Measurements from ENCODE around the gene HBEGF. TPM values are rescaled to one million over a fixed set of nuclear protein-coding genes. Genes with fewer than 3 reads are reported as not detected.

HBEGF gene
- 9.8 TPM for polyA plus RNA-seq (2012; ENCODE audit: insufficient read depth, insufficient read length, low read depth)

GRCh38 chr5:140346348-140347221 lies at the start of gene HBEGF:
Gene HBEGF, minus strand, starts transcription at chr5:140346603. Its CDS starts 275 bp downstream, at chr5:140346328.
- H3K27me3 ChIP-seq = no peaks in the 10 kb centered on the region
- H3K4me1 ChIP-seq = no peaks in the 10 kb centered on the region
- H3K36me3 ChIP-seq = no peaks in the 10 kb centered on the region
- peak; percentile 88 for DNase-seq
- peak; percentile 57 for TF ChIP-seq CTCF (IDR thresholded peaks at IDR 0.05; ENCODE audit: low read depth, low read length)
- H3K4me3 ChIP-seq (ENCODE audit: low read depth, low read length) = peak within 1 kb of the TSS; percentile 68
- no peaks in the 10 kb centered on the region for H3K9me3 ChIP-seq

- Histone ChIP-seq H3K9me3 (no peaks in the 10 kb centered on the region), H3K36me3 (peaks cover 4% of the 10 kb centered on the region; the same call in 1 of the 2 replicates), H3K4me1 (no peaks in the 10 kb centered on the region), H3K27me3 (no peaks in the 10 kb centered on the region), H3K4me3 (ENCODE audit: low read depth, low read length) (no peak overlapping the region)
- DNase-seq = no peak
- TF ChIP-seq CTCF (IDR thresholded peaks at IDR 0.05; ENCODE audit: low read depth, low read length) = no peak
Measured at GRCh38 chr5:140393738-140394137, 47.3 kb upstream of the HBEGF start.

- Histone ChIP-seq H3K27me3 (no peaks in the 10 kb centered on the region), H3K36me3 (peaks cover 4% of the 10 kb centered on the region; the same call in 1 of the 2 replicates), H3K4me1 (no peaks in the 10 kb centered on the region), H3K4me3 (ENCODE audit: low read depth, low read length) (no peak overlapping the region), H3K9me3 (no peaks in the 10 kb centered on the region)
- TF ChIP-seq CTCF (IDR thresholded peaks at IDR 0.05; ENCODE audit: low read depth, low read length) = no peak
- DNase-seq = no peak
Measured at GRCh38 chr5:140391732-140392131, 45.3 kb upstream of the HBEGF start.

GRCh38 chr5:140391312-140391711 lies 44.9 kb upstream of the HBEGF start:
- Histone ChIP-seq H3K36me3 (peaks cover 4% of the 10 kb centered on the region; the same call in 1 of the 2 replicates), H3K9me3 (no peaks in the 10 kb centered on the region), H3K4me1 (no peaks in the 10 kb centered on the region), H3K4me3 (ENCODE audit: low read depth, low read length) (no peak overlapping the region), H3K27me3 (no peaks in the 10 kb centered on the region)
- TF ChIP-seq CTCF (IDR thresholded peaks at IDR 0.05; ENCODE audit: low read depth, low read length) = no peak
- no peak for DNase-seq

- DNase-seq = no peak
- Histone ChIP-seq H3K4me3 (ENCODE audit: low read depth, low read length) (no peak overlapping the region), H3K4me1 (no peaks in the 10 kb centered on the region), H3K27me3 (no peaks in the 10 kb centered on the region), H3K9me3 (no peaks in the 10 kb centered on the region), H3K36me3 (no peaks in the 10 kb centered on the region)
- TF ChIP-seq CTCF (IDR thresholded peaks at IDR 0.05; ENCODE audit: low read depth, low read length) = no peak
Measured at GRCh38 chr5:140388052-140388451, 41.6 kb upstream of the HBEGF start.

- no peak overlapping the region for H3K4me3 ChIP-seq (ENCODE audit: low read depth, low read length)
- H3K36me3 ChIP-seq = no peaks in the 10 kb centered on the region
- no peak for DNase-seq
- H3K4me1 ChIP-seq = no peaks in the 10 kb centered on the region
- H3K27me3 ChIP-seq = no peaks in the 10 kb centered on the region
- H3K9me3 ChIP-seq = no peaks in the 10 kb centered on the region
- TF ChIP-seq CTCF (IDR thresholded peaks at IDR 0.05; ENCODE audit: low read depth, low read length) = no peak
Measured at GRCh38 chr5:140383300-140383699, 36.9 kb upstream of the HBEGF start.
